Measurements from ENCODE around the gene FBN3. TPM values are rescaled to one million over a fixed set of nuclear protein-coding genes. Genes with fewer than 3 reads are reported as not detected.
"Not testable (repeated sequence)": the region's sequence is repeated elsewhere in the genome, so short reads cannot be mapped to it uniquely, and the experiment has no call there.

Gene FBN3
- total RNA-seq, 1 donor: not detected

GRCh38 chr19:8110931-8111330 is 38.5 kb downstream of the FBN3 start:
- TF ChIP-seq CTCF (IDR thresholded peaks at IDR 0.05; ENCODE audit: insufficient read depth, low read length): no peak
- H3K4me3 ChIP-seq (ENCODE audit: low read depth, low read length): no peak overlapping the region
- no peak for DNase-seq (ENCODE audit: low read depth)

GRCh38 chr19:8109890-8110662 is 39.3 kb downstream of the FBN3 start:
- TF ChIP-seq CTCF (IDR thresholded peaks at IDR 0.05; ENCODE audit: insufficient read depth, low read length): no peak
- DNase-seq (ENCODE audit: low read depth): no peak
- H3K4me3 ChIP-seq (ENCODE audit: low read depth, low read length): no peak overlapping the region

GRCh38 chr19:8109455-8109854 is 39.9 kb downstream of the FBN3 start:
- no peak overlapping the region for H3K4me3 ChIP-seq (ENCODE audit: low read depth, low read length)
- no peak for TF ChIP-seq CTCF (IDR thresholded peaks at IDR 0.05; ENCODE audit: insufficient read depth, low read length)
- DNase-seq (ENCODE audit: low read depth): no peak

- H3K4me3 ChIP-seq (ENCODE audit: low read depth, low read length): no peak overlapping the region
- no peak for DNase-seq (ENCODE audit: low read depth)
- TF ChIP-seq CTCF (IDR thresholded peaks at IDR 0.05; ENCODE audit: insufficient read depth, low read length): no peak
Measured at GRCh38 chr19:8108560-8109445, 40.6 kb downstream of the FBN3 start.

- TF ChIP-seq CTCF (IDR thresholded peaks at IDR 0.05; ENCODE audit: insufficient read depth, low read length): no peak
- DNase-seq (ENCODE audit: low read depth): no peak
- no peak overlapping the region for H3K4me3 ChIP-seq (ENCODE audit: low read depth, low read length)
Measured at GRCh38 chr19:8107301-8107903, 42.0 kb downstream of the FBN3 start.

GRCh38 chr19:8105471-8105870 is 43.9 kb downstream of the FBN3 start:
- no peak for TF ChIP-seq CTCF (IDR thresholded peaks at IDR 0.05; ENCODE audit: insufficient read depth, low read length)
- no peak overlapping the region for H3K4me3 ChIP-seq (ENCODE audit: low read depth, low read length)
- DNase-seq (ENCODE audit: low read depth): no peak

- DNase-seq (ENCODE audit: low read depth); H3K4me3 ChIP-seq (ENCODE audit: low read depth, low read length): not testable (repeated sequence)
Measured at GRCh38 chr19:8101910-8102309, 47.5 kb downstream of the FBN3 start.
